NOMO-1 treated with DMSO at 0.1 percent for 48 hours (cell line): ENCODE data around the gene CMTM1.
"Not testable (repeated sequence)": the region's sequence is repeated elsewhere in the genome, so short reads cannot be mapped to it uniquely, and the experiment has no call there.

Experiments used
- DNase-seq: peaks from one replicate; lab custom pipeline; 2025; ENCODE audit not compliant: unreplicated experiment; lab: John Stamatoyannopoulos, UW

The CMTM1 gene

GRCh38 chr16:66561381-66562080, 4.7 kb upstream of the CMTM1 start:
- no peak for DNase-seq

- no peak for DNase-seq
Observed at GRCh38 chr16:66562409-66562808, 3.8 kb upstream of the CMTM1 start.

GRCh38 chr16:66562986-66563385, 3.3 kb upstream of the CMTM1 start:
- DNase-seq: no peak

GRCh38 chr16:66563574-66564334, 2.5 kb upstream of the CMTM1 start:
- no peak for DNase-seq

GRCh38 chr16:66567270-66567669, 1.0 kb downstream of the CMTM1 start:
- DNase-seq: not testable (repeated sequence)

DNA sequence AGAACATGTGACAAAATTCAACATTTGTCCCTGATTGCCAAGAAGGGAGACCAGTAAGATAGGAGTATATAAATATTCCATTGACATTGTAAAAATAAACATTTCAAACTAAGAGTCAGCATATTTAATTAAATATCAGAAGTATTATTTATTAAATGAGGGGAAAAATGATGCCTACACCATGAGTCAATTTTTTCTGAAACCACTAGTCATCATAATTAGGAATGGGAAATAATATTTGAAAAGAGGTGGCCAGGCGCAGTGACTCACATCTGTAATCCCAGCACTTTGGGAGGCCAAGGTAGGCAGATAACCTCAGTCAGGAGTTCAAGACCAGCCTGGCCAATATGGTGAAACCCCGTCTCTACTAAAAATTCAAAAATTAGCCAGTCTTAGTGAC, 2.1 kb downstream of the CMTM1 start:
- no peak for DNase-seq

GRCh38 chr16:66569131-66569530, 2.9 kb downstream of the CMTM1 start:
- DNase-seq: no peak

DNA sequence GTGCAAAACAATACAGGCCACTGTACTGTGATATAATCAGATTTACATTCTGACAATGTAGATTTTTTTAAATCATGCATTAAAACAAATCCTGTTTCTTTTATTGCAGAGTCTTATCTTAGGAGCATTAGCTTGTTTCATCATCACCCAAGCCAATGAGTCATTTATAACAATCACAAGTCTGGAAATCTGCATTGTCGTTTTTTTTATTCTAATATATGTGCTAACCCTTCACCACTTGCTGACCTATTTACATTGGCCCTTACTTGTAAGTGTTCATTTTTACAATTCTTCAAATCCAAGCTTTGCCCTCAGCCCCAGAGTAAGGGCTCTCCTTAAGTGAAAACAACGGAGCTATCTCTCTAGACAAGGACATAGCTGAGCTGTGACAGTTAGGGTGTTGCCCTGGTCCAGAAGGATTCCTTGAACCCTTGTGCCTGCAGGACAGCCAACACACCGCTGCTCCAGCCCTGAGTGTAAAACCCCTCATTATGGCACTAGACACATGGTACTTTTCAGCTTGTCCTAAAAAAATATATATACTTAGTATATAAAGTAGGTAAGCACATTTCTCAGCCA, 3.7 kb downstream of the CMTM1 start:
- peak; percentile 5 for DNase-seq

DNA sequence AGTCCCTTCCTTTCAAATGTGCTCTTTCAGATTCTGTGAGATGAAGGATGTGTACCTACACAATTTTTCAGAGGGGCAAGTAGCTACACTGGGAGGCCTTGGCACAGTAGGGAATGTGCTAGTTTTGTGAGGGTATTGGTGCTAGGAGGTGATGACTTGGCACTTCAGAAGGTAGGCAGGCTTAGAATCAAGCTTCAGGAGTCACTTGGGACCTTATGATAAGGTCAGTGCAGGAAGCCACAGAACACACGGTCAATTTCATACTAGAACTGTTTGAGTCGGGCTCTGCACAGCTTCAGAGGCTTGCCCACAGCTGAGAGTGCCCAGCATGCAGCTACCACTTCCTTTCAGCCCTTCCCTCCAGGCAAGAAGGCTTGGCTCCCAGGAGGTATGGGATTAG, 6.1 kb downstream of the CMTM1 start:
- DNase-seq: no peak

DNA sequence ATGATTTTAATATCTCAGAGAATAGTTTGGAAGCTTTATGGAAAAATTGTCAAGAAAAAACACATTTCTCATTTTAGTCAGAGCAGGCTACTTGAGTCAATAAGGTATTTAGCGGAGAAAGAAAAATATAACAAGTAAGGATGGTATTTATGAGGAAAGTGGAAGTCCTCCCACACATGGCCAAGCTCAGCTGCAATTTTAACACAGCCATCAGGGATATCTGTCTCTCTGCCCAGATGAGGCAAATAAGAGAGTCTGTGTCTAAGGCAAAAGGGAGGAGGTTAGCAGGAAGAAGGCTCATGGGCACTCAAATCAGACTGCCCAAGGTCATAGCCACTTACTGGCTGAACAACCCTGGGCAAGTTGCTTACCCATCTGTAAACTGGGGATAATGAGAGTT, 7.8 kb downstream of the CMTM1 start:
- DNase-seq: no peak

DNA sequence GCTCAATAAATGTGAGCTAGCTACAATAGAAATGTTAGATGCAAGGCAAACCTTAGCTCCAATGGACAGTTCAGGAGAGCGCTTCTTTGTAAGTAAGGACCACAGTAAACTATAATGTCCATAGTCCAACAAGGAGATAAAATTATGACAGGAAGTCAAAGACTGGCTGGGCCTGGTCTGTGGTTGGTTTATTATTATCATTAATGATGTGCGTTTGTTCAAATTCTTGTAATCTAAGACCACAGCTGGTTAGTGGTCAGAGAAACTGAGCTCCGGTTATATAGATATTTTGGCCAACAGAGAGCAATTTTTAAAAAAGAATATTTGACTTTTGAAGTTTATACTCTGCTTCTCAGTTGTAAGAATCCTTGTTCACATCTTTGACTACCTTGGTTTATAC, 8.3 kb downstream of the CMTM1 start:
- no peak for DNase-seq

- no peak for DNase-seq
Observed at GRCh38 chr16:66575060-66575459, 8.8 kb downstream of the CMTM1 start.

DNA sequence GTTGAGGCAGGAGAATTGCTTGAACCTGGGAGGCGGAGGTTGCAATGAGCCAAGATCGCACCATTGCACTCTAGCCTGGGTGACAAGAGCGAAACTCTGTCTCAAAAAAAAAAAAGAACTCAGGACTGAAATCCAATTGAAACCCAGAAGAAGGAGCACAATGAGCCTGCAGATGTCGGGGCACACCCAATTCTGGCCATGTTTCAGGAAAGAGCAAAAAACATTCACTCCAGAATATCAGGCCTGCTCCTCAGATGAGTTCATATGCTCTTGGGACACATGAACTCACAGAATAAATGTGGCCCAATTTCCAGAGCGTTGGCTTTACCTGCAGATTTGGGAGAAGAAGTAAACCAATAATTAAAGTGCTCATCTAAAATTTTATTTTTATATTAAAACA, 10.1 kb downstream of the CMTM1 start:
- DNase-seq: no peak

DNA sequence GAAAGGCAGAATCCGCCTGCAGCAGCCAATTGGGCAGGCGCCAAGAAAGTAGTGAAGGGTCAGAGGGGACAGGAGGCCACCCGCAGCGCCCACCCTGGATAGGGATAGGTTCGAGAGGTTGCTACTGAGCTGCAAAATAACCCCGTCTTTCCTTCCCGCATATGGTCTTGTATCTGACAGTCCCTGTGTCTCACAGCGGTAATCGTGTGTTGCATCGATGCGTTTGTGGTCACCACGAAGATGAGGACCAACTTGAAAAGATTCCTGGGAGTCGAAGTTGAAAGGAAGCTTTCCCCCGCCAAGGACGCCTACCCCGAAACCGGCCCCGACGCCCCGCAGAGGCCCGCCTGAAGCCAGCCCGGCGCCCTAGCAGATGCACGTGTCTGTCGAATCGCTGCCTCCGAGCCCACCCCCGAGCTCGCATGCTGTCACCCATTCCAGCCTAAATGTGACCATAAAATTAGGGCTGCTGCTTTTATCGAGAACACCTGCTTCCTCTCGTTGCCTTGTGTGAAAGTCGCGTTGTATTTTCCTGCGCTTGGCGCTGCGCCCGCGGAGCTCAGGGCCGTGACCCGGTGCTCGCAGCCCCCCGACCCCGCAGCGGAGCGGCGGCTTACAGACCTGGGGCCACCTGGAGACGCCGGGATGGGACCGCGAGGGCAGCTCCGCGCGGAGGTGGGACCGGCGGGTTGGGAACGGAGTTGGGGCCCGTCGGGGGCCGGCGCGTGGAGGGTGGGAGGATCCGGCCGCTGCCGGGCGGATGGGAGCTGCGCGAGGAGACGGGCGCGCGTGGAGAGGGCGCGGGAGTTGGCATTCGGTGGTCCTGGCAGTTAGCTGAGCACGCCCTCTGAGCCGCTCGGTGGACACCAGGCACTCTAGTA, 12.7 kb downstream of the CMTM1 start, which contains the start of gene CMTM2:
TSS of gene CMTM2 (plus strand) at position 813 of the 881 bp plus-strand sequence. CDS start 145 bp downstream, outside the sequence.
- DNase-seq: no peak

DNA sequence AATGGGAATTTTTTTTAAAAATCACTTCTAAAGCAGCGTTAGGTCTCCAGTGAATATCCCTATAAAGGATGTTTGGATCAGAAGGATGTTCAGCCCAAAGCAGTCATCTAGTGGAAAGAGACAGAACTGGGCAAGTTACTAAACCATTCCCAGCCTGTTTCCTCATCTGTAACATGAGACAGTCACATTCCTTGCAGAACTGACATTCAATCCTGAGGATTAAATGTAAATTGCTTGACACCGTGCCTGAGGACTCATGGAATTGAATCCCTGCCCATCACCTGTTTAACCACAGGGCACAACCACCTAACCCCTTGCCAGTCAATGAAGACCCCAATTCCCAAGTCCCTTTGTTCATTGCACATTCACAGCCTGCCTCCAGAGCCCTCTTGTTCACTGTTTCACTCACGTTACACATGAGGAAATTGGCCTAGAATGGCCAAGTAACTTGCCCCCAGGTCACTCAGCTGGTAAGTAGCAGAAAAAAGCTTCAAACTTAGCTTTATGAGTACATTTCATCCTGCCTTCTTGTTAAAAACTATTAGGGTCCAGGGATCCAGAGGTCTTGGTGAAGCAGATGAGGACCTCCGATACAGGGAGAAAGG, 14.5 kb downstream of the CMTM1 start:
- DNase-seq: no peak

- DNase-seq: no peak
Observed at GRCh38 chr16:66581246-66581952, 15.2 kb downstream of the CMTM1 start.

GRCh38 chr16:66585481-66586239, 19.4 kb downstream of the CMTM1 start:
- DNase-seq: peak; percentile 21

DNA sequence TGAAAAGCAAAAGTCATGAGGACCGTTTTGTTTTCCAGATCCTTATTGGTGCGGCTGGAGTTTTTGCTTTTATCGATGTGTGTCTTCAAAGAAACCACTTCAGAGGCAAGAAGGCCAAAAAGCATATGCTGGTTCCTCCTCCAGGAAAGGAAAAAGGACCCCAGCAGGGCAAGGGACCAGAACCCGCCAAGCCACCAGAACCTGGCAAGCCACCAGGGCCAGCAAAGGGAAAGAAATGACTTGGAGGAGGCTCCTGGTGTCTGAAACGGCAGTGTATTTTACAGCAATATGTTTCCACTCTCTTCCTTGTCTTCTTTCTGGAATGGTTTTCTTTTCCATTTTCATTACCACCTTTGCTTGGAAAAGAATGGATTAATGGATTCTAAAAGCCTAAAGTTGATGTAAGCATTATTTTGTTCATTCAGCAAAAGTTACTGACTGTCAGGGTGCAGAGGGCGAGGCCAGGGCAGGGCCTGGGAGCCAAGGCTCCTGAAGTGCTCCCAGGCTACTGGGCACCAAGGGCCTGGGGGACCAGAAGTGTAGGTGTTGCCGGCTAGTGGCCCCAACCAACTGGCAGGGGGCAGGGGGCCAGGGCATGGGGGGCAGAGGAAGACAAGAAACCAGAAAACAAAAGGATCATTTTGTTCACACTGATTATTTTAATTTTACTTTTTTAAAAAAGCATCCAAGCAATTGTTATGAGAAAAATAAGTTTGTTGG, 21.8 kb downstream of the CMTM1 start:
- no peak for DNase-seq
